GM19455 (cell line): ENCODE data around the gene CNTNAP5.
"Not testable (repeated sequence)": the region's sequence is repeated elsewhere in the genome, so short reads cannot be mapped to it uniquely, and the experiment has no call there.

Experiments
- ATAC-seq: cut with Tn5 transposase; IDR thresholded peaks from one replicate; pipeline ENCODE4 v1.9.1; 2021; ENCODE audit not compliant: unreplicated experiment

CNTNAP5 gene

GRCh38 chr2:124407836-124408534, 382.9 kb downstream of the CNTNAP5 start:
- not testable (repeated sequence) for ATAC-seq

- no peak for ATAC-seq
Measured at GRCh38 chr2:124424074-124424473, 399.0 kb downstream of the CNTNAP5 start.

DNA sequence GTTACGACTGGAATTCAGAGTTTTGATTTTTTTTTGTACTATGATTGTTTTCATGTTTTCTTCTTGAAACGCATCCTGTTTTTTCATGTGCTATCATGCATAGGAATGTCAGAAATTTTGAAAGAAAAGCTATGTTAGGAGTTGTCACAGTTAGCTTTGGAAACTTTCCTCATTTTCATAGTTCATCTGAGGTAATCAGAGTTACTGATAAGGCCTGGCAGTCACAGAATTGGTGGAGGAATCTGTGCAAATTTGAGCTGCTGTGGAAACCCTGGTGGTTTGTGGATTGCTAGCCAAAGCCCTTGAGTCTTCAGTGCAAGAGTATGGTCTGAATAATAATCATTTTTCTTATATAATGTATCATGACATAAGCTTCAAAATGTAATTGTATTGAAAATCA, 401.0 kb downstream of the CNTNAP5 start:
- ATAC-seq: no peak

DNA sequence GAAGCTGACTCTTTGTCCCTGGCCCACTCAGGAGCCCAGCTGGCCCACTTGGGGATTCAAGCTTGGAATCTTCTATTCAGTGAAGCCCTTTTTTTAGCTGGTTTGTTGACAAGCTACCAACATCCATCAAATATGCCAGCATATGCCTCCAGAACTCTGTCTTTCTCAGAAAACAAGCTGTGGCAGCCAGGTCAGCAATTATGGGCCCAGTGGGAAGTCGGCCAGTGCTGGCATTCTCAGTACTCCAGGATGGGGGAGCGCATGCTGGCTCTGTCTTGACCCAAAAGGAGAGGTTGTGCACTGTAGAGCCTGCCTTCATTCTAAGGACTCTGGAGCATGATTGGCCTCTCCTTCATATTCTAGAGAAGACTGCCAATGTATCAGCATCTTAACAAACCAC, 401.5 kb downstream of the CNTNAP5 start:
- no peak for ATAC-seq

GRCh38 chr2:124437811-124438210, 412.7 kb downstream of the CNTNAP5 start:
- ATAC-seq: no peak

GRCh38 chr2:124450481-124450880, 425.4 kb downstream of the CNTNAP5 start:
- ATAC-seq: no peak

GRCh38 chr2:124476291-124476690, 451.2 kb downstream of the CNTNAP5 start:
- ATAC-seq: no peak

- no peak for ATAC-seq
Measured at GRCh38 chr2:124478761-124479160, 453.7 kb downstream of the CNTNAP5 start.

DNA sequence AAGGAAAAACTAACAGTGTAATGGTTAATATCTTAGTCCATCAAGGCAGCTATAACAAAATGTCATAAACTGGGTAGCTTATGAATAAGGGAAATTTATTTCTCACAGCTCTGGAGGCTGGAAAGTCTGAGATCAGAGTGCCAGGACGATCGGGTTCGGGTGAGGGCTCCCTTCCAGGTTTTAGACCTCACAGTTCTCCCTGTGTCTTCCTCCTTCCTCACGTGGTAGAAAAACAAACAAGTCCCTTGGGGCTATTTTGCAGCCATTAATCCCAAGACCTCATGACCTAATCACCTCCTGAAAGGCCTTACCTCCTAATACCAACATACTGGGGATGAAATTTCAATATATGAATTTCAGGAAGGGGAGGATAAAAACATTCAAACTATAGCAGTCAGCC, 455.9 kb downstream of the CNTNAP5 start:
- no peak for ATAC-seq

- no peak for ATAC-seq
Measured at GRCh38 chr2:124482044-124482443, 457.0 kb downstream of the CNTNAP5 start.

GRCh38 chr2:124482551-124482950, 457.5 kb downstream of the CNTNAP5 start:
- no peak for ATAC-seq

DNA sequence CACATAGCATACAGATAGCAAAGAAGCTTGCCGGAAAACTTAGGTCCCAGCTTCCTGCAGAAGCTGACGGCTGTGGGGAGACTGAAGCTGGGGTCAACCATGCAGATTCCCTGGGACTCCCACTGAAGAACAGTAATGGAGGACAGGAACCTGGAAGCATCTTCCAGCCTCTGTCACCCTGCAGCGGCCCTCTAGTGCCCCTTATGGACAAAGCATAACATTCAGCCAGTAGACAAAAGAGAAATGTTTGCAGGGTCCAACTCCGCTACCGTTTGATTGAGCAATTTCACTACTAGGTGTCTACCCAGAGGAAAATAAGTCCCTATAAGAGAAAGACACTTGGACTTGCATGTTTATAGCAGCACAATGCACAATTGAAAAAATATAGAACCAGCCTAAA, 460.6 kb downstream of the CNTNAP5 start:
- ATAC-seq: no peak

DNA sequence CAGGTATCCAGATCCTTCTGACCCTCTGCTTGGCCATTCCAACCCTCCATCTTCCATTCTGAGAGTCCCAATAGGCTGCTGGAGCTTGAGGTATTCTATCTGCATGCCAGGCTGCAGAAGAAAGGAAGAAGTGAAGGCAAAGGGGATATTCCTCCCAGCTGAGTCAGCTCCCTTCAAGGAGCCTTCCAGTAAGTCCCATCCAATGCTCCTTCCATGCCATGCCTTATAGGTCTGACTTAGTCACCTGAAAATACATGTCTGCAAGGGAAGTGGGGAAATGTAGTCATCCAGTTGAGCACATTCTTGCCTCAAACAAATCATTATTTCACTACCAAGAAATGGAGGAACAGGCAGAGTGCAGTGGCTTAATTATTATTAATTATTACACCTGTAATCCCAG, 464.6 kb downstream of the CNTNAP5 start:
- no peak for ATAC-seq

GRCh38 chr2:124501575-124502152, 476.6 kb downstream of the CNTNAP5 start:
- no peak for ATAC-seq

- ATAC-seq: no peak
Measured at GRCh38 chr2:124514236-124514635, 489.1 kb downstream of the CNTNAP5 start.

GRCh38 chr2:124520953-124521352, 495.9 kb downstream of the CNTNAP5 start:
- no peak for ATAC-seq

- no peak for ATAC-seq
Measured at GRCh38 chr2:124523096-124523495, 498.0 kb downstream of the CNTNAP5 start.

- ATAC-seq: no peak
Measured at GRCh38 chr2:124524155-124524915, 499.2 kb downstream of the CNTNAP5 start.

GRCh38 chr2:124526221-124526620, 501.1 kb downstream of the CNTNAP5 start:
- ATAC-seq: no peak

- ATAC-seq: no peak
Measured at GRCh38 chr2:124530203-124530602, 505.1 kb downstream of the CNTNAP5 start.

DNA sequence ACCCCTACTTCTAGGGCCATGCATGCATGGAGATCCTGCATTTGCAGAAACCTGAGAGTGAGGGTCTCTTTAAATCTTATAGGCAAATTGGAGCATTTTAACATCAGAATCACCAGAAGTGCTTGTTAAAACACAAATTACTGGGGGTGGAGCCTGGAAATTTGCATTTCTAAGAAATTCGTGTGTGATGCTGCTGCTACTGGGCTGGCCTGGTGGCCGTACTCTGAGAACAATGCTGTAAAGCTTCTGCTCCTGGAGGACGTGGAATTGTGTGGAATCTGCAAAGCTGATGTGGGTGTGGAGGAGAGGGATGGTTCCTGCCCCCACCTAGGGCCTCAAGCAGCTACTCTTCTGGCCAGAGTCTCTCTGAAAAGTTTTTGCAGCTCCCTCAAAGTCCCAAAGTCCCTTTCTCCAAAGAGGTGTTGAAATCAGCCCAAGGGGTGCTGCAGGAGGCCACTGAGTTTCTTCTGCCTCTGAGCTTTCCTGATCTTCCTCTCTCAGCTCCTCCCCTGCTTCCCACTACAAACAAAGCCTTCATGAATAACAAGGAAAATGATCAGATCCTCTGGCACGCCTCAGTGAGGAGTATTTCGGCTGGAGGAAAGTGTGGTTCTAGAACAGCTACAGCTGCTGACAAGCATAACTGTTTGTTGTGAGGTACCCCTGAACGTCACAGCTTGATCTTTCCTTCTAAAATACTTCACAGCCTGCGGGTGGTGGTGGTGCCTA, 508.3 kb downstream of the CNTNAP5 start:
- no peak for ATAC-seq

- no peak for ATAC-seq
Measured at GRCh38 chr2:124534028-124534427, 508.9 kb downstream of the CNTNAP5 start.
